Panc1 (cell line): ENCODE results near the gene ERN1.

Source experiments
- POLR2AphosphoS5 ChIP-seq: IDR thresholded peaks from 2 replicates; pipeline ENCODE4 v1.6.1; 2012; ENCODE audit warnings: mild to moderate bottlenecking, low read depth, low read length, moderate library complexity
- TCF7L2 ChIP-seq: IDR thresholded peaks from 2 replicates; pipeline ENCODE4 v1.6.1; 2011; ENCODE audit warnings: mild to moderate bottlenecking, low read depth, low read length, inconsistent platforms
- TF ChIP-seq, protein P1 (sequence below): fragments of 450-650 bp; IDR thresholded peaks from 2 replicates; pipeline ENCODE4 v1.5.1; 2017; ENCODE audit warnings: mild to moderate bottlenecking
- TF ChIP-seq, protein P2 (sequence below), 2 experiments: IDR thresholded peaks; 2 replicates each; pipeline ENCODE4 v1.6.1; 2011 to 2012; ENCODE audit warnings: low read depth in 2 of 2, control low read depth in 1 of 2, low read length in 1 of 2, mild to moderate bottlenecking in 1 of 2, moderate library complexity in 1 of 2; ENCODE audit not compliant: insufficient read depth in 1 of 2

DNA sequence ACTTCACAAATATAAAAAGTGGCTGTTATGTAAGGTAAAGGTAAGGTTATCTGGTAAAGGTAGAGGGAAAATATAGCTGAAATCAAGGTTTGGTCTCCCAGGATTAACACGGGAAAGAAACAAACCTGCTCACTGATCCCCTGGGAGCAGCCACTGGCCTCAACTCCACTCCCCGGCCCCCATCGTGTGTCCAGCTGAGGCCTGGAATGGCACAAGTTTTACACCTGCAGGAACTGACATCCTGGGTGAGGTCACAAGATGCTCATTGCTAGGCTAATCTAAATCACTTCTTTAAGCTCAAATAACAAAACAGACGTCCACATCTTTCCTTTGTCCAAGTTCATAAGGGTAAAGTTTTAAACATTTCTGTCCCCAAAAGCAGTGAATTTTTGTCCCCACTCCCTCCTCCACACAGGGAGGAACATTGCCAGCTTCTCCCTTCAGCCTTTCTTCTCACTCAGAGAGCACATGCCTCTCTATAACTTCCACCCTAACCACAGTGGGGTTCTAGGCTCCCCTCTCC, 46.3 kb downstream of the ERN1 start:
- TF ChIP-seq TCF7L2, result no peak
- TF ChIP-seq, protein P1, sequence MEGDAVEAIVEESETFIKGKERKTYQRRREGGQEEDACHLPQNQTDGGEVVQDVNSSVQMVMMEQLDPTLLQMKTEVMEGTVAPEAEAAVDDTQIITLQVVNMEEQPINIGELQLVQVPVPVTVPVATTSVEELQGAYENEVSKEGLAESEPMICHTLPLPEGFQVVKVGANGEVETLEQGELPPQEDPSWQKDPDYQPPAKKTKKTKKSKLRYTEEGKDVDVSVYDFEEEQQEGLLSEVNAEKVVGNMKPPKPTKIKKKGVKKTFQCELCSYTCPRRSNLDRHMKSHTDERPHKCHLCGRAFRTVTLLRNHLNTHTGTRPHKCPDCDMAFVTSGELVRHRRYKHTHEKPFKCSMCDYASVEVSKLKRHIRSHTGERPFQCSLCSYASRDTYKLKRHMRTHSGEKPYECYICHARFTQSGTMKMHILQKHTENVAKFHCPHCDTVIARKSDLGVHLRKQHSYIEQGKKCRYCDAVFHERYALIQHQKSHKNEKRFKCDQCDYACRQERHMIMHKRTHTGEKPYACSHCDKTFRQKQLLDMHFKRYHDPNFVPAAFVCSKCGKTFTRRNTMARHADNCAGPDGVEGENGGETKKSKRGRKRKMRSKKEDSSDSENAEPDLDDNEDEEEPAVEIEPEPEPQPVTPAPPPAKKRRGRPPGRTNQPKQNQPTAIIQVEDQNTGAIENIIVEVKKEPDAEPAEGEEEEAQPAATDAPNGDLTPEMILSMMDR, result no peak
- no peak for TF ChIP-seq POLR2AphosphoS5
- TF ChIP-seq, protein P2, sequence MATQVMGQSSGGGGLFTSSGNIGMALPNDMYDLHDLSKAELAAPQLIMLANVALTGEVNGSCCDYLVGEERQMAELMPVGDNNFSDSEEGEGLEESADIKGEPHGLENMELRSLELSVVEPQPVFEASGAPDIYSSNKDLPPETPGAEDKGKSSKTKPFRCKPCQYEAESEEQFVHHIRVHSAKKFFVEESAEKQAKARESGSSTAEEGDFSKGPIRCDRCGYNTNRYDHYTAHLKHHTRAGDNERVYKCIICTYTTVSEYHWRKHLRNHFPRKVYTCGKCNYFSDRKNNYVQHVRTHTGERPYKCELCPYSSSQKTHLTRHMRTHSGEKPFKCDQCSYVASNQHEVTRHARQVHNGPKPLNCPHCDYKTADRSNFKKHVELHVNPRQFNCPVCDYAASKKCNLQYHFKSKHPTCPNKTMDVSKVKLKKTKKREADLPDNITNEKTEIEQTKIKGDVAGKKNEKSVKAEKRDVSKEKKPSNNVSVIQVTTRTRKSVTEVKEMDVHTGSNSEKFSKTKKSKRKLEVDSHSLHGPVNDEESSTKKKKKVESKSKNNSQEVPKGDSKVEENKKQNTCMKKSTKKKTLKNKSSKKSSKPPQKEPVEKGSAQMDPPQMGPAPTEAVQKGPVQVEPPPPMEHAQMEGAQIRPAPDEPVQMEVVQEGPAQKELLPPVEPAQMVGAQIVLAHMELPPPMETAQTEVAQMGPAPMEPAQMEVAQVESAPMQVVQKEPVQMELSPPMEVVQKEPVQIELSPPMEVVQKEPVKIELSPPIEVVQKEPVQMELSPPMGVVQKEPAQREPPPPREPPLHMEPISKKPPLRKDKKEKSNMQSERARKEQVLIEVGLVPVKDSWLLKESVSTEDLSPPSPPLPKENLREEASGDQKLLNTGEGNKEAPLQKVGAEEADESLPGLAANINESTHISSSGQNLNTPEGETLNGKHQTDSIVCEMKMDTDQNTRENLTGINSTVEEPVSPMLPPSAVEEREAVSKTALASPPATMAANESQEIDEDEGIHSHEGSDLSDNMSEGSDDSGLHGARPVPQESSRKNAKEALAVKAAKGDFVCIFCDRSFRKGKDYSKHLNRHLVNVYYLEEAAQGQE (IDR thresholded peaks at IDR 0.05; ENCODE audit: insufficient read depth in 1 of 2, low read depth in 2 of 2, low read length in 1 of 2), result no peak
